HepG2 (cell line): ENCODE data around the gene TNFRSF18. TPM values are rescaled to one million over a fixed set of nuclear protein-coding genes. Genes with fewer than 3 reads are reported as not detected.
A peak's percentile ranks its signal among the peaks of the same experiment; 100 is the strongest.

ENCODE experiments used
- AKAP8 ChIP-seq: sonication (generic); formaldehyde crosslinking; IDR thresholded peaks from 2 replicates; pipeline ENCODE4 v1.5.1; 2020; ENCODE audit warnings: mild to moderate bottlenecking, missing genetic modification reagents
- CENPT ChIP-seq: sonication (generic); formaldehyde crosslinking; IDR thresholded peaks from 2 replicates; pipeline ENCODE4 v1.8.0; 2022; ENCODE audit warnings: low read depth, mild to moderate bottlenecking, moderate library complexity, missing genetic modification reagents
- IRX3 ChIP-seq: sonication (generic); formaldehyde crosslinking; IDR thresholded peaks from 2 replicates; pipeline ENCODE4 v1.8.1; 2023; ENCODE audit warnings: mild to moderate bottlenecking, low read depth, missing genetic modification reagents, borderline replicate concordance
- ZMYM3 ChIP-seq: sonication (generic); formaldehyde crosslinking; IDR thresholded peaks from 2 replicates; pipeline ENCODE4 v1.5.1; 2020; ENCODE audit warnings: mild to moderate bottlenecking, missing genetic modification reagents
- ZNF30 ChIP-seq: sonication (generic); formaldehyde crosslinking; IDR thresholded peaks from 2 replicates; pipeline ENCODE4 v1.5.0; 2020; ENCODE audit warnings: mild to moderate bottlenecking, missing genetic modification reagents
- ZNF746 ChIP-seq: sonication (generic); formaldehyde crosslinking; IDR thresholded peaks from 2 replicates; pipeline ENCODE4 v1.8.0; 2022; ENCODE audit warnings: mild to moderate bottlenecking, missing genetic modification reagents
- ZNF891 ChIP-seq: sonication (generic); formaldehyde crosslinking; IDR thresholded peaks from 2 replicates; pipeline ENCODE4 v1.5.0; 2020; ENCODE audit warnings: mild to moderate bottlenecking, missing genetic modification reagents
- polyA plus RNA-seq, 8 experiments: library from polyadenylated mRNA; depleted of rRNA in 3 of 8; stranded (reverse) in 7 of 8; unstranded in 1 of 8; fragments of >200 nt; fragmentation: Illumina TruSeq in 4 of 8; extraction: Trizol in 4 of 8; gene quantifications; 2 replicates each; pipeline versions ENCODE4 v1.2.1 to v1.2.3, GENCODE V29; 2011 to 2016; ENCODE audit warnings: low read depth in 4 of 8, missing spikeins in 1 of 8, mixed read lengths in 1 of 8; ENCODE audit not compliant: insufficient read depth in 1 of 8
- total RNA-seq, 5 experiments: library from RNA; depleted of rRNA; stranded (reverse); fragments of >200 nt; fragmentation: Illumina TruSeq; extraction: Trizol; gene quantifications; 2 replicates each; pipeline ENCODE4 v1.2.3, GENCODE V29; 2016; ENCODE audit warnings: low read depth in 1 of 5
- TF ChIP-seq, protein P1 (sequence below): sonication (generic); formaldehyde crosslinking; IDR thresholded peaks from 2 replicates; pipeline ENCODE4 v1.9.0; 2021; ENCODE audit warnings: missing genetic modification reagents, borderline replicate concordance
- TF ChIP-seq, protein P2 (sequence below): IDR thresholded peaks from 2 replicates; pipeline ENCODE4 v1.6.1; 2012; ENCODE audit warnings: inconsistent platforms
- TF ChIP-seq, protein P3 (sequence below): sonication (generic); formaldehyde crosslinking; IDR thresholded peaks from 2 replicates; pipeline ENCODE4 v1.4.0; 2020; ENCODE audit warnings: mild to moderate bottlenecking, low read depth, missing genetic modification reagents

Gene TNFRSF18
- total and polyA plus RNA-seq, 2 of the 13 experiments (the other 11 are each of a cell fraction or from before 2014, with no cell fraction given): not detected

DNA sequence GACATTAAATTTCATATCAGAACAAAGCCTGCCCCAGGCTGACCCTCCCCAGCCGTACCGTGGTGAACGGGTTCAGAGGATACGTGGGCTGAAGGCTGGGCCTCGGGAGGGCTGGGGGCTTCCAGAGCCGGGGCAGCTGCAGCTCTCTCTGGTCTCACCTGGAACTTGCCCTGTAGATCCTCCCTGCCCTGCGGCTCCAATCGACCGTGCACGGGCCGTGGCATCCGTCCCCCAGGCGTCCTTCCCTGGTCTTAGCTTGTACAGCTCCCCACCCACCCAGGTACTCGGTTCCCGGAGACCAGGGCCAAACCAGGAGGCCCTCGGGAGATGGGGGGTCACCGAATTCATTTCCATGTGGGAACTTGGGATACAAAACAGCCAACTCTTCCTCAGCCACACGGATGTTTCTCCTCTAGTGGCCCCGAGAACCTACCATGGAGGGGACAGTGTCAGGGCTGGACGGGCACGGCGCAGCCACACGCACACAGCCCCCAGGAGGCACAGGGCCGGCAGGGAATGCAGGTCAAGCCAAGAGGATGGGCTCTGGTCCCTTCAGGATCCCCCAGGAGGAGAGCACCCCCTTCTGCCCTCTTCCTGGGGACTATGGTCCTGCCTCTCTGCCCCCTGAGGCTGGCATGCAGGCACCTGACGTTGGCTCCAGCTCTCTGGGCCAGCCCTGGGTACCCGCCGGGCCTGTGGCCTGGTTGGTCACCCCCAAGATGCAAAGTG lies 28.8 kb upstream of the TNFRSF18 start (continued):
- TF ChIP-seq, protein P1, sequence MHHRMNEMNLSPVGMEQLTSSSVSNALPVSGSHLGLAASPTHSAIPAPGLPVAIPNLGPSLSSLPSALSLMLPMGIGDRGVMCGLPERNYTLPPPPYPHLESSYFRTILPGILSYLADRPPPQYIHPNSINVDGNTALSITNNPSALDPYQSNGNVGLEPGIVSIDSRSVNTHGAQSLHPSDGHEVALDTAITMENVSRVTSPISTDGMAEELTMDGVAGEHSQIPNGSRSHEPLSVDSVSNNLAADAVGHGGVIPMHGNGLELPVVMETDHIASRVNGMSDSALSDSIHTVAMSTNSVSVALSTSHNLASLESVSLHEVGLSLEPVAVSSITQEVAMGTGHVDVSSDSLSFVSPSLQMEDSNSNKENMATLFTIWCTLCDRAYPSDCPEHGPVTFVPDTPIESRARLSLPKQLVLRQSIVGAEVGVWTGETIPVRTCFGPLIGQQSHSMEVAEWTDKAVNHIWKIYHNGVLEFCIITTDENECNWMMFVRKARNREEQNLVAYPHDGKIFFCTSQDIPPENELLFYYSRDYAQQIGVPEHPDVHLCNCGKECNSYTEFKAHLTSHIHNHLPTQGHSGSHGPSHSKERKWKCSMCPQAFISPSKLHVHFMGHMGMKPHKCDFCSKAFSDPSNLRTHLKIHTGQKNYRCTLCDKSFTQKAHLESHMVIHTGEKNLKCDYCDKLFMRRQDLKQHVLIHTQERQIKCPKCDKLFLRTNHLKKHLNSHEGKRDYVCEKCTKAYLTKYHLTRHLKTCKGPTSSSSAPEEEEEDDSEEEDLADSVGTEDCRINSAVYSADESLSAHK (CRISPR knock-in tag): no peak
- peak; percentile 97 for TF ChIP-seq AKAP8
- TF ChIP-seq ZNF891: no peak
- TF ChIP-seq ZMYM3 (CRISPR knock-in tag): no peak
- TF ChIP-seq CENPT (CRISPR knock-in tag): no peak
- TF ChIP-seq, protein P2, sequence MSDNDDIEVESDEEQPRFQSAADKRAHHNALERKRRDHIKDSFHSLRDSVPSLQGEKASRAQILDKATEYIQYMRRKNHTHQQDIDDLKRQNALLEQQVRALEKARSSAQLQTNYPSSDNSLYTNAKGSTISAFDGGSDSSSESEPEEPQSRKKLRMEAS: no peak
- TF ChIP-seq ZNF746: no peak
- TF ChIP-seq ZNF30: no peak
- no peak for TF ChIP-seq IRX3 (CRISPR knock-in tag)
- TF ChIP-seq, protein P3, sequence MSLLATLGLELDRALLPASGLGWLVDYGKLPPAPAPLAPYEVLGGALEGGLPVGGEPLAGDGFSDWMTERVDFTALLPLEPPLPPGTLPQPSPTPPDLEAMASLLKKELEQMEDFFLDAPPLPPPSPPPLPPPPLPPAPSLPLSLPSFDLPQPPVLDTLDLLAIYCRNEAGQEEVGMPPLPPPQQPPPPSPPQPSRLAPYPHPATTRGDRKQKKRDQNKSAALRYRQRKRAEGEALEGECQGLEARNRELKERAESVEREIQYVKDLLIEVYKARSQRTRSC (CRISPR knock-in tag): no peak
